GM12874 (cell line): Measurements from ENCODE around the gene BTBD1.

Experiments used
- CTCF ChIP-seq: IDR thresholded peaks from 2 replicates; pipeline ENCODE4 v1.5.1; 2011; ENCODE audit warnings: low read depth, mild to moderate bottlenecking, control low read depth, low read length, moderate library complexity; ENCODE audit not compliant: insufficient read depth

Gene BTBD1

GRCh38 chr15:82972990-82973389 is 94.1 kb downstream of the BTBD1 start:
- TF ChIP-seq CTCF = no peak

GRCh38 chr15:82971218-82971984 is 95.7 kb downstream of the BTBD1 start:
- no peak for TF ChIP-seq CTCF

DNA sequence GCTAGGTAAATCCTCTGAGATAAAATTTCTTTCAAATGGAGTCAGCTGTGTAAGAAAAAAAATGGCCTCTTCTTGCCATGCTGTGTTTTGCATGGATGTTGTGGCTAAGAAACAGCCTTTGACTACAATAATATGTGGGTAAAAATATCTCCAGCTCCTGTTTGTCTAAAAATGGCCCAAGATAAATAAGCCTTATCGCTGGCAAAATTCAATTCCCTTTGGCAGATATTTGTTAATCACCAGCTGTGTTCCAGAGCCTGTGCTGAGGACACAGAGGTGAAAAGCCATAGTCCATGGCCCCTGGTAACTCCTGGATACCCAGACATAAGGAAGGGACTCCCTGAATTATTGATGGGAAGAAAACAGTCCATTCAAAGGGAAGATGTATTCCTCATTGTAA is 96.4 kb downstream of the BTBD1 start:
- TF ChIP-seq CTCF = no peak

- no peak for TF ChIP-seq CTCF
These were observed 96.9 kb downstream of the BTBD1 start for GRCh38 chr15:82970078-82970686.

DNA sequence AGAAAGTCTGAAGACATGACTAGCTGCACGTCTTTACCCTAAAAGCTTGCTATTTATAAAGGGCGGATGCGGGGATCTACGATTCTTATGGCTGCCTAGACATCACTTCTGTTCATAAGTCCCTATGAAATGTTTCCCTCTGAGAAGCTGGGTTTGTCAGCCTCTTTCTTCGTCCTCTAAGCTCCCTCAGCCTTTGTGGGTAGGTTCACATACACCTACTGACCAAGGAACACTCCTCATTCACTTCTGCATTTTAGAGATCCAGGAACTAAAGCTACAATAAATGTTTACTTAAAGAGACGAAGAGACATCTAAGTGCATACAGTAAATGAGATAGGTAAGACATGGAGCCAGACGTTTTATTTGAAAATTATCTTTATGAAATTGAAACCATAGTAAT is 97.7 kb downstream of the BTBD1 start:
- no peak for TF ChIP-seq CTCF

DNA sequence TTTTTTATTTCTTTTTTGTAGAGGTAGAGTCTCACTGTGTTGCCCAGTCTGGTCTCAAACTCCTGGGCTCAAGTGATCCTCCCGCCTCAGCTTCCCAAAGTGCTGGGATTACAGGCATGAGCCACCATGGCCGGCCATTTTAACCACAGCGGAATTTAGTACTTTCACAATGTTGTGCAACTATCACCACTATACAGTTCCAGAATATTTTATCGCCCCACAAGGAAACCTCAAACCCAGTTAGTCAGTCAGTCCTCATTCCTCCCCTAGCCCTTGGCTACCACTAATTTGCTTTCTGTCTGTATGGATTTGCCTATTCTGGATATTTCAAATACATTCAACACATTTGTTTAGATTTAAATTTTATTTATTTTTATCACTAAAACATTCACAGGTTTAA is 99.0 kb downstream of the BTBD1 start:
- TF ChIP-seq CTCF = no peak

GRCh38 chr15:82966671-82967071 is 100.4 kb downstream of the BTBD1 start:
- no peak for TF ChIP-seq CTCF
